GM12878 (cell line): ENCODE data around the gene TNXB. TPM values are rescaled to one million over a fixed set of nuclear protein-coding genes. Genes with fewer than 3 reads are reported as not detected.

Experiments
- ATAC-seq: fragments of 200-7000 bp; cut with Tn5 transposase; 3 replicates; pipeline ENCODE4 v1.9.1; 2020; ENCODE audit warnings: mild to moderate bottlenecking, moderate library complexity
- BruUV-seq: library from RNA; stranded (reverse); fragments of 400-500 nt; replicated peaks from 2 replicates; lab custom pipeline; 2021; lab: Mats Ljungman, UMichigan
- CTCF ChIA-PET: fragments of 300-600 bp; sonication (Branson Sonifier 250); formaldehyde crosslinking; extraction: SDS; loops from one replicate; lab custom pipeline; 2021; ENCODE audit warnings: inconsistent platforms; lab: Yijun Ruan, JAX
- POLR2A ChIA-PET: fragments of 350-600 bp; formaldehyde crosslinking; extraction: SDS; loops from one replicate; lab custom pipeline; 2021; ENCODE audit warnings: inconsistent platforms; lab: Charles Lee
- RAD21 ChIA-PET: fragments of 300-600 bp; sonication (Branson Sonifier 250); formaldehyde crosslinking; loops from one replicate; lab custom pipeline; 2023; ENCODE audit warnings: antibody characterized with exemption; ENCODE audit not compliant: unreplicated experiment; lab: Charles Lee
- SMC1A ChIA-PET: fragments of 300-600 bp; sonication (Branson Sonifier 250); formaldehyde crosslinking; loops from one replicate; lab custom pipeline; 2023; ENCODE audit not compliant: unreplicated experiment, uncharacterized antibody; lab: Charles Lee
- DNase-seq: peaks from one replicate; pipeline ENCODE4 v3.0.0-alpha.2; 2011; ENCODE audit warnings: low read depth, low spot score
- FAIRE-seq: peaks from 3 replicates; lab custom pipeline; 2011; peaks lifted over from hg19 to GRCh38; lab: Jason Lieb, UNC
- H2AFZ ChIP-seq: 2 replicates; pipeline ENCODE4 v1.6.0; 2011; ENCODE audit warnings: low read depth, low read length, control low read depth; ENCODE audit not compliant: control insufficient read depth
- H3K27ac ChIP-seq: 2 replicates; pipeline ENCODE4 v1.5.1; 2011; ENCODE audit warnings: control low read depth; ENCODE audit not compliant: control insufficient read depth, insufficient read depth
- H3K27me3 ChIP-seq, 2 experiments: replicated peaks in 1 of 2; 2 replicates each; pipeline versions ENCODE4 v1.6.0 to v1.6.1; 2011; ENCODE audit warnings: low read length in 1 of 2; ENCODE audit not compliant: control insufficient read depth in 2 of 2, insufficient read depth in 2 of 2
- H3K36me3 ChIP-seq, 2 experiments: 2 replicates each; pipeline ENCODE4 v1.5.1; 2011; ENCODE audit warnings: low read length in 1 of 2; ENCODE audit not compliant: control insufficient read depth in 2 of 2, insufficient read depth in 2 of 2
- H3K4me1 ChIP-seq: 2 replicates; pipeline ENCODE4 v1.6.1; 2011; ENCODE audit warnings: mild to moderate bottlenecking, low read length, moderate library complexity, mixed read lengths; ENCODE audit not compliant: control insufficient read depth, insufficient read depth
- H3K4me2 ChIP-seq: 2 replicates; pipeline ENCODE4 v1.6.0; 2011; ENCODE audit warnings: control low read depth; ENCODE audit not compliant: control insufficient read depth, insufficient read depth
- H3K4me3 ChIP-seq: fragments of 200-600 bp; sonication (generic); 2 replicates; pipeline ENCODE4 v1.5.1; 2016
- H3K79me2 ChIP-seq: 2 replicates; pipeline ENCODE4 v1.6.0; 2011; ENCODE audit warnings: low read length; ENCODE audit not compliant: control insufficient read depth, insufficient read depth
- H3K9ac ChIP-seq: 2 replicates; pipeline ENCODE4 v1.8.0; 2011; ENCODE audit warnings: low read length, control low read depth, mixed read lengths; ENCODE audit not compliant: control insufficient read depth, insufficient read depth
- H3K9me3 ChIP-seq: replicated peaks from 3 replicates; pipeline ENCODE4 v1.5.1; 2011; ENCODE audit warnings: mild to moderate bottlenecking, low read length; ENCODE audit not compliant: control insufficient read depth, insufficient read depth
- H4K20me1 ChIP-seq: 2 replicates; pipeline ENCODE4 v1.6.0; 2011; ENCODE audit not compliant: control insufficient read depth, insufficient read depth
- EZH2 ChIP-seq: IDR thresholded peaks from 2 replicates; pipeline ENCODE4 v1.6.1; 2012; ENCODE audit warnings: low read depth, mild to moderate bottlenecking, control low read depth, inconsistent platforms, low read length, borderline replicate concordance; ENCODE audit not compliant: control insufficient read depth
- IRF4 ChIP-seq: IDR thresholded peaks from 2 replicates; pipeline ENCODE4 v1.6.1; 2011; ENCODE audit warnings: low read depth, low read length
- MYC ChIP-seq: IDR thresholded peaks from 2 replicates; pipeline ENCODE4 v1.6.1; 2011; ENCODE audit warnings: mild to moderate bottlenecking, low read length, moderate library complexity, inconsistent platforms; ENCODE audit not compliant: insufficient read depth, insufficient replicate concordance, insufficient read length, severe bottlenecking
- NR2C1 ChIP-seq: fragments of 450-650 bp; IDR thresholded peaks from 2 replicates; pipeline ENCODE4 v1.6.1; 2017; ENCODE audit warnings: antibody characterized with exemption, mild to moderate bottlenecking, moderate library complexity
- NRF1 ChIP-seq: conservative IDR thresholded peaks from 2 replicates; pipeline ENCODE4 v1.6.1; 2011; ENCODE audit warnings: mild to moderate bottlenecking, low read depth, low read length, improper control_type of control experiment
- PAX5 ChIP-seq: IDR thresholded peaks from 2 replicates; pipeline ENCODE4 v1.6.1; 2011; ENCODE audit warnings: low read depth, low read length, borderline replicate concordance
- SIN3A ChIP-seq: IDR thresholded peaks from 2 replicates; pipeline ENCODE4 v1.6.1; 2012; ENCODE audit warnings: low read depth, low read length, improper control_type of control experiment
- STAT1 ChIP-seq: fragments of 450-650 bp; conservative IDR thresholded peaks from 2 replicates; pipeline ENCODE4 v1.6.1; 2014; ENCODE audit warnings: antibody characterized with exemption, mild to moderate bottlenecking
- WGBS: methylation state at CpG from one replicate; pipeline ENCODE4 v1.1.6; 2016; ENCODE audit warnings: low lambda C conversion rate; ENCODE audit not compliant: insufficient replicate concordance, insufficient coverage; ENCODE audit errors: missing lambda C conversion rate; 5-methylcytosine and 5-hydroxymethylcytosine counted together
- in situ Hi-C: fragments of 300-500 bp; cut with MboI; formaldehyde crosslinking; loops from 9 replicates; pipeline ENCODE4 v1.14.3; 2018; ENCODE audit warnings: mixed read lengths
- intact Hi-C: fragments of 100-400 bp; cut with micrococcal nuclease; formaldehyde crosslinking; loops from one replicate; pipeline ENCODE4 v1.14.2; 2022; ENCODE audit not compliant: unreplicated experiment
- polyA plus RNA-seq, 11 experiments: library from polyadenylated mRNA; depleted of rRNA in 4 of 11; unstranded in 6 of 11; stranded (reverse) in 5 of 11; fragments of >200 nt; fragmentation: Nextera tagmentation in 4 of 11; fragmentation: Illumina TruSeq in 1 of 11; extraction: Ambion mirVana in 4 of 11; extraction: Trizol in 1 of 11; gene quantifications; 1 replicate in 1 of 11; 2 replicates in 10 of 11; pipeline versions ENCODE4 v1.2.1 to v1.2.3, GENCODE V29; 2011 to 2016; ENCODE audit warnings: inconsistent platforms in 2 of 11, missing spikeins in 2 of 11, low read depth in 1 of 11
- total RNA-seq, 4 experiments: library from RNA; depleted of rRNA in 3 of 4; stranded (reverse); fragments of >200 nt in 3 of 4; fragmentation: Illumina TruSeq in 1 of 4; extraction: Trizol in 1 of 4; gene quantifications; 2 replicates each; pipeline versions ENCODE4 v1.2.1 to v1.2.3, GENCODE V29; 2013 to 2021
- TF ChIP-seq, protein P1 (sequence below): IDR thresholded peaks from 2 replicates; pipeline ENCODE4 v1.6.1; 2012; ENCODE audit warnings: improper control_type of control experiment, low read depth, low read length; ENCODE audit not compliant: insufficient replicate concordance
- TF ChIP-seq, protein P2 (sequence below): IDR thresholded peaks from 2 replicates; pipeline ENCODE4 v1.6.1; 2011; ENCODE audit warnings: mild to moderate bottlenecking, low read depth, low read length, moderate library complexity; ENCODE audit not compliant: insufficient replicate concordance
- TF ChIP-seq, protein P3 (sequence below): fragments of 450-650 bp; conservative IDR thresholded peaks from 2 replicates; pipeline ENCODE4 v1.6.1; 2017; ENCODE audit warnings: mild to moderate bottlenecking, moderate library complexity

Gene TNXB
- total and polyA plus RNA-seq, 10 of the 15 experiments (the other 5 are each of a cell fraction or from before 2014, with no cell fraction given), result 0.03 to 2.5 (median 0.68) TPM; not detected in 2

DNA sequence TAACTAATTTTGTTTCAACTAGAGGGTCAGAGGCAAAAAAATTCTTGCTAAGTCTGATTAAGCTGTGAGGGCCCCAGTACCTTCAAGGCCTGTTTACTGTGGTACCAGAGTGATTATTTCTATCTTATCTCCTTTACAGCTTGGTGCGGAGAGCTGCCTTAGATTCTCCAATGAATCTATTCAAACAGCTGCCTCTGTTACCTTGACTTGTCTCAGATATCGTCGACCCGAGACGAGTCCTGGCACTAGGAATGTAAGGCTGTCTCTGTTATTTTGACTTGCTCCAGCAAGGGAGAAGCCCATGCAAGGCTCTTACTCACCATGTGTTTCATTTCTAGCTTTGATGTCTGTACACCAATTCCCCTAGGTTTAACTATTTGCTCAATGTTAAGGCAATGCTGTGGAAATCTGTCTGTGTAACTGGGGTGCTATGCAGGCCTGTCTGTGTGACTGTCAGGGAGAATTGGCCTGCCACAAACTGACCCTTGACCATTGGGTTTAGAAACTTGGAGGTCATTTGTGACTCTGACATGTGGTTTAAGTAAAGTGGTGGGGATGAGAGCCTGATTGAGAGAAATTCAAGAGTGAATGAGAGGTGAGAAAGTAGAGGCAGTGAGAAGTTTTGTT is 31.4 kb upstream of the TNXB start (continued):
- TF ChIP-seq MYC (no peak), STAT1 (no peak), NR2C1 (no peak), IRF4 (no peak), NRF1 (no peak)
- TF ChIP-seq, all 136 proteins: peak for 0

DNA sequence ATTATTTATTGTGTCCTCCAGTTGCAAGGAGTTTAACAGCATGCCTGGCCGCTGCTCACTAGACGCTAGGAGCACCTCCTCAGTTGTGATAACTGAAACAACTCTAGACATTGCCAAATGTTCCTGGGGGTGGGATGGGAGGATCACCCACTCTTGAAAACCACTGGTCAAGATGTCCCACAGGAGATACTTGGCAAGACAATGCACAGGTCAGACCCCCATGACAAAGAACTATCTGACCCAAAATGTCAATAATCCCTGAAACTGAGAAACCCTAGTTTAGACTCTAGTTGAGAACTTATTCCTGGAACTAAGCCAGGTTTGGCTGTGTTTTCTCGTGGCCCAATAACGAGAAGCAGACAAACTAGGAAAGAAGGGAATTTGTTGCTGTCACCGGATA is 30.5 kb upstream of the TNXB start:
- CTCF ChIA-PET, result no interaction called here
- H4K20me1 ChIP-seq, result no peaks in the 10 kb centered on the region
- SMC1A ChIA-PET, result no interaction called here
- H2AFZ ChIP-seq, result no peak overlapping the region
- POLR2A ChIA-PET, result interaction anchor here (0.7 kb wide), 1 partner anchor 9 kb away, joined by 7 read pairs; no protein-coding TSS in a partner anchor
- no peaks in the 10 kb centered on the region for H3K4me1 ChIP-seq
- no peaks in the 10 kb centered on the region for H3K79me2 ChIP-seq
- RAD21 ChIA-PET, result no interaction called here
- no peaks in the 10 kb centered on the region for H3K36me3 ChIP-seq
- in situ Hi-C loops (no loop called here), intact Hi-C loops (no loop called here)
- BruUV-seq, result no TSS peak
- DNase-seq (no peak), ATAC-seq (no peak), FAIRE-seq (no peak)
- no peak overlapping the region for H3K9ac ChIP-seq
- no peaks in the 10 kb centered on the region; a peak in 1 of 4 replicates for H3K27me3 ChIP-seq
- no peak overlapping the region for H3K27ac ChIP-seq
- no peak overlapping the region for H3K4me3 ChIP-seq
- WGBS, result 64% methylated on average over 5 of the region's 5 CpGs
- no peaks in the 10 kb centered on the region for H3K9me3 ChIP-seq
- no peak overlapping the region for H3K4me2 ChIP-seq
- TF ChIP-seq, protein P1, sequence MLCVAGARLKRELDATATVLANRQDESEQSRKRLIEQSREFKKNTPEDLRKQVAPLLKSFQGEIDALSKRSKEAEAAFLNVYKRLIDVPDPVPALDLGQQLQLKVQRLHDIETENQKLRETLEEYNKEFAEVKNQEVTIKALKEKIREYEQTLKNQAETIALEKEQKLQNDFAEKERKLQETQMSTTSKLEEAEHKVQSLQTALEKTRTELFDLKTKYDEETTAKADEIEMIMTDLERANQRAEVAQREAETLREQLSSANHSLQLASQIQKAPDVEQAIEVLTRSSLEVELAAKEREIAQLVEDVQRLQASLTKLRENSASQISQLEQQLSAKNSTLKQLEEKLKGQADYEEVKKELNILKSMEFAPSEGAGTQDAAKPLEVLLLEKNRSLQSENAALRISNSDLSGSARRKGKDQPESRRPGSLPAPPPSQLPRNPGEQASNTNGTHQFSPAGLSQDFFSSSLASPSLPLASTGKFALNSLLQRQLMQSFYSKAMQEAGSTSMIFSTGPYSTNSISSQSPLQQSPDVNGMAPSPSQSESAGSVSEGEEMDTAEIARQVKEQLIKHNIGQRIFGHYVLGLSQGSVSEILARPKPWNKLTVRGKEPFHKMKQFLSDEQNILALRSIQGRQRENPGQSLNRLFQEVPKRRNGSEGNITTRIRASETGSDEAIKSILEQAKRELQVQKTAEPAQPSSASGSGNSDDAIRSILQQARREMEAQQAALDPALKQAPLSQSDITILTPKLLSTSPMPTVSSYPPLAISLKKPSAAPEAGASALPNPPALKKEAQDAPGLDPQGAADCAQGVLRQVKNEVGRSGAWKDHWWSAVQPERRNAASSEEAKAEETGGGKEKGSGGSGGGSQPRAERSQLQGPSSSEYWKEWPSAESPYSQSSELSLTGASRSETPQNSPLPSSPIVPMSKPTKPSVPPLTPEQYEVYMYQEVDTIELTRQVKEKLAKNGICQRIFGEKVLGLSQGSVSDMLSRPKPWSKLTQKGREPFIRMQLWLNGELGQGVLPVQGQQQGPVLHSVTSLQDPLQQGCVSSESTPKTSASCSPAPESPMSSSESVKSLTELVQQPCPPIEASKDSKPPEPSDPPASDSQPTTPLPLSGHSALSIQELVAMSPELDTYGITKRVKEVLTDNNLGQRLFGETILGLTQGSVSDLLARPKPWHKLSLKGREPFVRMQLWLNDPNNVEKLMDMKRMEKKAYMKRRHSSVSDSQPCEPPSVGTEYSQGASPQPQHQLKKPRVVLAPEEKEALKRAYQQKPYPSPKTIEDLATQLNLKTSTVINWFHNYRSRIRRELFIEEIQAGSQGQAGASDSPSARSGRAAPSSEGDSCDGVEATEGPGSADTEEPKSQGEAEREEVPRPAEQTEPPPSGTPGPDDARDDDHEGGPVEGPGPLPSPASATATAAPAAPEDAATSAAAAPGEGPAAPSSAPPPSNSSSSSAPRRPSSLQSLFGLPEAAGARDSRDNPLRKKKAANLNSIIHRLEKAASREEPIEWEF, result no peak
- TF ChIP-seq PAX5 (no peak), SIN3A (no peak), EZH2 (no peak)
- TF ChIP-seq, protein P2, sequence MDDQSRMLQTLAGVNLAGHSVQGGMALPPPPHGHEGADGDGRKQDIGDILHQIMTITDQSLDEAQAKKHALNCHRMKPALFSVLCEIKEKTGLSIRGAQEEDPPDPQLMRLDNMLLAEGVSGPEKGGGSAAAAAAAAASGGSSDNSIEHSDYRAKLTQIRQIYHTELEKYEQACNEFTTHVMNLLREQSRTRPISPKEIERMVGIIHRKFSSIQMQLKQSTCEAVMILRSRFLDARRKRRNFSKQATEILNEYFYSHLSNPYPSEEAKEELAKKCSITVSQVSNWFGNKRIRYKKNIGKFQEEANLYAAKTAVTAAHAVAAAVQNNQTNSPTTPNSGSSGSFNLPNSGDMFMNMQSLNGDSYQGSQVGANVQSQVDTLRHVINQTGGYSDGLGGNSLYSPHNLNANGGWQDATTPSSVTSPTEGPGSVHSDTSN, result no peak
- TF ChIP-seq, protein P3, sequence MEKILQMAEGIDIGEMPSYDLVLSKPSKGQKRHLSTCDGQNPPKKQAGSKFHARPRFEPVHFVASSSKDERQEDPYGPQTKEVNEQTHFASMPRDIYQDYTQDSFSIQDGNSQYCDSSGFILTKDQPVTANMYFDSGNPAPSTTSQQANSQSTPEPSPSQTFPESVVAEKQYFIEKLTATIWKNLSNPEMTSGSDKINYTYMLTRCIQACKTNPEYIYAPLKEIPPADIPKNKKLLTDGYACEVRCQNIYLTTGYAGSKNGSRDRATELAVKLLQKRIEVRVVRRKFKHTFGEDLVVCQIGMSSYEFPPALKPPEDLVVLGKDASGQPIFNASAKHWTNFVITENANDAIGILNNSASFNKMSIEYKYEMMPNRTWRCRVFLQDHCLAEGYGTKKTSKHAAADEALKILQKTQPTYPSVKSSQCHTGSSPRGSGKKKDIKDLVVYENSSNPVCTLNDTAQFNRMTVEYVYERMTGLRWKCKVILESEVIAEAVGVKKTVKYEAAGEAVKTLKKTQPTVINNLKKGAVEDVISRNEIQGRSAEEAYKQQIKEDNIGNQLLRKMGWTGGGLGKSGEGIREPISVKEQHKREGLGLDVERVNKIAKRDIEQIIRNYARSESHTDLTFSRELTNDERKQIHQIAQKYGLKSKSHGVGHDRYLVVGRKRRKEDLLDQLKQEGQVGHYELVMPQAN, result no peak
